Upper lobe of left lung (tissue), 4 donors: ENCODE results near the gene CALML5.

ENCODE experiments used
- EP300 ChIP-seq, 4 donors: sonication (generic); formaldehyde crosslinking; IDR thresholded peaks; one replicate each; pipeline ENCODE4 v1.5.1; 2017; ENCODE audit warnings: antibody characterized with exemption in 4 of 4, control low read depth in 2 of 4
- TF ChIP-seq, protein P1 (sequence below), 6 experiments: fragments of 450-650 bp in 4 of 6; fragments of 200-600 bp in 2 of 6; sonication (generic) in 2 of 6; IDR thresholded peaks; one replicate each; pipeline ENCODE4 v1.5.1; 2016 to 2019; ENCODE audit warnings: antibody characterized with exemption in 6 of 6

- TF ChIP-seq, protein P1, sequence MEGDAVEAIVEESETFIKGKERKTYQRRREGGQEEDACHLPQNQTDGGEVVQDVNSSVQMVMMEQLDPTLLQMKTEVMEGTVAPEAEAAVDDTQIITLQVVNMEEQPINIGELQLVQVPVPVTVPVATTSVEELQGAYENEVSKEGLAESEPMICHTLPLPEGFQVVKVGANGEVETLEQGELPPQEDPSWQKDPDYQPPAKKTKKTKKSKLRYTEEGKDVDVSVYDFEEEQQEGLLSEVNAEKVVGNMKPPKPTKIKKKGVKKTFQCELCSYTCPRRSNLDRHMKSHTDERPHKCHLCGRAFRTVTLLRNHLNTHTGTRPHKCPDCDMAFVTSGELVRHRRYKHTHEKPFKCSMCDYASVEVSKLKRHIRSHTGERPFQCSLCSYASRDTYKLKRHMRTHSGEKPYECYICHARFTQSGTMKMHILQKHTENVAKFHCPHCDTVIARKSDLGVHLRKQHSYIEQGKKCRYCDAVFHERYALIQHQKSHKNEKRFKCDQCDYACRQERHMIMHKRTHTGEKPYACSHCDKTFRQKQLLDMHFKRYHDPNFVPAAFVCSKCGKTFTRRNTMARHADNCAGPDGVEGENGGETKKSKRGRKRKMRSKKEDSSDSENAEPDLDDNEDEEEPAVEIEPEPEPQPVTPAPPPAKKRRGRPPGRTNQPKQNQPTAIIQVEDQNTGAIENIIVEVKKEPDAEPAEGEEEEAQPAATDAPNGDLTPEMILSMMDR (IDR thresholded peaks at IDR 0.05), result no peak
- TF ChIP-seq EP300 (IDR thresholded peaks at IDR 0.05), result no peak
Observed at GRCh38 chr10:5508786-5509185, 9.4 kb upstream of the CALML5 start.
